ENCODE data around the gene DLST.

The DLST gene

DNA sequence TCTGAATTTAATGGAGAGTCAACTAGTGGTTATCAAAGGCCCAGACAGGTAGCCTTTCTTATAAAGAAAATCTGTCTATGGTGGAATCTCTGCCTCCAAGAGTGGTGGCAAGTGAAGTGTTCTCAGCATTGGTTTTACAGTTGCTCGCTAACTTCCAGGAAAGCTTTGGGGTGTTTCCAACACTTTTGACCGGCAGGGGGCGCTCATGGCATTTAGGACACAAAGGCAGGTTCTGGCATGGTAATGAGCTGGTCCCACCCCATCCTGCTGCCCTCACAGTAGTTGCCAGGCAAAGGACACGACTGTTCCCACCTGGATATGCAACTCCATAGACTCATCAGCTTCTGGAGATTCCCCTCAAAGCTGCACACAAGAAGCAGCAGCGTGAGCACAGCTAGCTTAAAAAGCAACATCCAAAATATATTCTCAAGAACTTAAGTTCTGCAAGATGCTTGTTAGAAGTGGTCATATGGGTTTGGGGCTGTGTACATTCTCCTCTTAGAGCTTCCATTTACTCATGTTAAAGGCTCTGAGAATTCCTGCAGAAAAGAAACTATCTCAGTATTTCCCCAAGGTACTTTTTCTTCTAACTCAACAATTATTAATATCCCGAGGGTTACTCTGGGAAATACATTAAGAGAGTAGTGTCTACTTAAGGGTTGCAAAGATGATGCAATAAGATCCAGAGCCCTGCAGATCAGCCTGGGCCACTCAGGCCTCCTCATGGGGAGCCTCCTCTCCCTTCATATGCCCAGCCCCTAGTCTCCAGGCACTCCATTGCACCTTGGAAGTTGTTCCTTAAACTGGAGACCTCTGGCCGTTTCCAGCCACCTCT, 20.6 kb upstream of the DLST start:
- DNase-seq (ENCODE audit: low read depth in 3 of 3): peak; percentile 77 to 91 (median 89)

DNA sequence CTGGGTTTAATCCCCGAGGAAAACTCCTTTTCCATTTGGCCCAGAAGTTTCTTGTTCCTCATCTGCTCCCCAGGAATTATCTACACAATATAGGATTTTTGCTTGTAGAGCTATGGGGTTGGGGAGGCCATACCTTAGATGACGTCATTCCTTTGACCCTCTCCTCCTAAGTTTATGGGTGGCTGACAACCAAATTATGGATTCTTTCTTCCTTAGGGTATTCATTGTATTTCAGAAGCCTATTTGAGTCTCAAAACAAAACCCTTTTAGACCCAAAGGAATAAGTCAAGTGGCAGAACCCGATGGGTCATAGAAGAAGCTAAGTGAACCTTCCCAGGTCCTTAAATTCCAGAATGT, 20.0 kb upstream of the DLST start:
- no peak for DNase-seq (ENCODE audit: low read depth in 3 of 3)

DNA sequence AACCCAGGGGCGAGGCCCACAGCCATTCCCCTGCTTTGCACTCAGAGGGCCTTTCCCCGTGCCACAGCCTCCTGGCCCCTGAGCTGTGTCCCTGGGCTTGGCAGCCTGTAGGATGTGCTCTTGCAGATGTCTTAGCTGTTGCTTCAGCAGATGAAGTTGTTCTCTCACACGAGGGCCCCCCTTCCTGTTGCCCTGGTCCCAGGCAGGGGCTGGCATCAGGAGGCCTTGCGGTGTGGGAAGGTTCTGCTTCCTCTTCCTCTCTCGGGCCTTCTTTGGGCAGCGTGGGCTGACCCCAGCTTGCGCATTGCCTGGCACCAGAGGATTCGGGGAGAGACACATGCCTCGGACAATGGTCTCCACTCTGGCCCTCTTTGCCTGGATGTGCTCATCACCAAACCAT, 18.4 kb upstream of the DLST start:
- DNase-seq (ENCODE audit: low read depth in 3 of 3): no peak

DNA sequence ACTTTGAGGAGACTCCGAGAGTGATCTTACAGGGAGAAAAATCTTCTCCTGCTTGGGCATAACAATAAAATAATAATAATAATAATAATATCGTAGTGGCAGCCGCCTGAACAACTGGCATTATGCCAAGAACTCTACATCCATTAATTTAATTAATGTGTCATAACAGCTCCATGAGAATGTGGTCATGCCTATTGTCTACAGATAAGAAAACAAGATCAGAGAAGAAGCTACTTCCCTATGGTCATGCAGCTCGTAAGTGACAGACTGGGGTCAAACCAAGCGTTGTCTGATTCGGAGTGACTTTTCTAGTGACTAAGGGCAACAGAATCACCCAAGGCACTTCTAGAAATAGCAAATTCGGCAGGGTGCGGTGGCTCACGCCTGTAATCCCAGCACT, 17.5 kb upstream of the DLST start:
- no peak for DNase-seq (ENCODE audit: low read depth in 3 of 3)

DNA sequence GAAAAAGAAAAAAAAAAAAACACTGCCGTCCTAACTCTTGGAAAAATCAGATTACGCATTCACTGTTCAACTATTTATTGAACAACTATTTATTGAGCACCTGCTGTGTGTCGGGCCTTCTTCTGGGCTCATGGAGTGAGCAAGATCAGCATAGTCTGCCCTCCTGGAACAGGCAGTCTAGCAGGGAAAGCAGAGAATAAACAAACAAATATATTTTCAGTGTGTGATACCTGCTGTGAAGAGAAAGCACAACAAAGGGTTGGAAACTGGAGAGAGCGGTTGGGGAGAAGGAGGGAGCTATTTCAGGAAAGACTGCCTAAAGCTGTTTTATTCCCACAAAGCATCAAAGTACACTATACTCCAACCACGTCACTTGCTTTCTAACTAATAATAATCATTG, 16.6 kb upstream of the DLST start:
- no peak for DNase-seq (ENCODE audit: low read depth in 3 of 3)

DNA sequence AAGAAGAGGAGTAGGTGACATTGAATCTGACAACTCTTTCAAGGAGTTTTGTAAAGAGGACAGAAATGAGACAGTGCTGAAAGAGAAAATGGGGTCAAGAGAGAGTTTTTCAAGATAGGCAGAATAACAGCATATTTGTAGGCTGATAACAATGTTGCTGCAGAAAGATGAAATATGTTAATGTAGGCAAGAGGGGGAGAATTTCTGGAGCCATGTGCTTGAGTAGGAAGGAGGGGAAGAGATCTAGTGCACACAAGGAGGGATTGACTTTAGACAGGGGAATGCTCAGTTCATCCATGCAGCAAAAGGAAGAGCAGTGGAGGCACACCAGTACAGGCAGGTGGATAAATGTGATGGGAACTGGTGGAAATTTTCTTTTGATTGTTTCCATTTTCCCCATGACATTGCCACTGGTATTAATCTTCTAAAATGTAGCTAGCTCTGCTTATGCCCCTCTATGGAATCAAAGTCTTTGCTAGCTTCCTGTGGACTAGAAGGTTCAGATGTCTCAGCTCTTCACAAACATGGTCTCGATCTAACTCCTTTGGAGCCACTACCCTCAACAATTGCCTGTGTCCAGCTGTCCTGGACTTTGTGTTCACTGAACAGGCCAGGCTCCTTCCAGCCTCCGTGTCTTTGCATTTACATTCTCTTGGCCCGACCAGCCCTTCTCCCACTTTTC, 14.9 kb upstream of the DLST start:
- DNase-seq (ENCODE audit: low read depth in 3 of 3): no peak

DNA sequence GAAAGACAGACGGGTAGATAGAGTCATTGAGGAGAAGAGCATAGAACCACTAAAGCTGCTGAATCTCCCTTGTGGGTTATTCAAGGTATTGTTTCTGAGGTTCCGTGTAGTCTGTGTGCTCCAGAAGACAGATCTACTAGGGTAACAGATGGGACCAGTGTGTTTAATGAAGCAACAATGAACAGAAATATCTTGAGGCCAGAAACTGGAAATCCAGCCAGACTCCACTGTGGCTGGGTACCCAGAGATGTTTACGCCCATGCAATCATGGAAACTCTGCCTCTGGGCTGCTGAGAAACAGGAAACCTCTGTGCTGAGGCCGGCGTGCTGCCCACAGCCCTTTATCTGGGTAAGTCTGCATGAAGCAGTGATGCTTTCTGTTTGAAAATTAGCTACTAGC, 14.0 kb upstream of the DLST start:
- peak; percentile 13 to 38 (median 32) for DNase-seq (ENCODE audit: low read depth in 3 of 3)

DNA sequence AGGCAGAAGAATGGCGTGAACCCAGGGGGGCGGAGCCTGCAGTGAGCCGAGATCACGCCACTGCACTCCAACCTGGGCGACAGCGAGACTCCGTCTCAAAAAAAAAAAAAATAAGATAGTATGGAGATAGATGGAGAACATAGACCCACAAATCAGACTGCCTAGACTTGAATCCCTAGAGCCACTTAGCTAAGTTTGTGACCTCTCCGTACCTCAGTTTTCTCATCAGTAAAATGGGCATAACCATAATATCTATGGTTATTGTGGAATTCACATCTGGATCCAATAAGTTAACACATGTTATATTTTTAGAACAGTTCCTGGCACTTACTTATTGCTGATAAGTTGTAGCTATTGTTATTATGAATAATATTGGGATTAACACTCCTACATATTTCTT, 13.0 kb upstream of the DLST start:
- no peak for DNase-seq (ENCODE audit: low read depth in 3 of 3)

DNA sequence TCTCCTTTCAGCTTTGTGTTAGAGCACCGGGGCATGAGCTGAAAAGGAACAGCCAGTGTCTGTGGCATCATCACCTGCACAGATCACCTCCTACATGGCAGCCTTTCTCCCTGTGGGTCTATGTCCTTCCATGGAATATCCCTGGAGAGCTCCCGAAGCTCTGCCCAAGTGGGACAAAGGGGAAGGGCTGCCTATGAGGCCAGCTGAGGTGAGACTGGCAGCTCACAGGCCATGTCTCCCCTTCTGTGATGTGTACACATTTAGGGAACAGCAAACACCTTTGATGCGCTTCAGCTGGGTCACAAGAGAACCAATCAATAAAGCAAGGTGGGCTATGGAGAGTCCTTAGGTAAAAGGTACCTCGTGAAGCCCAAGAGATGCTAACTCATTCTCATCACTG, 9.9 kb upstream of the DLST start:
- DNase-seq (ENCODE audit: low read depth in 3 of 3): no peak

DNA sequence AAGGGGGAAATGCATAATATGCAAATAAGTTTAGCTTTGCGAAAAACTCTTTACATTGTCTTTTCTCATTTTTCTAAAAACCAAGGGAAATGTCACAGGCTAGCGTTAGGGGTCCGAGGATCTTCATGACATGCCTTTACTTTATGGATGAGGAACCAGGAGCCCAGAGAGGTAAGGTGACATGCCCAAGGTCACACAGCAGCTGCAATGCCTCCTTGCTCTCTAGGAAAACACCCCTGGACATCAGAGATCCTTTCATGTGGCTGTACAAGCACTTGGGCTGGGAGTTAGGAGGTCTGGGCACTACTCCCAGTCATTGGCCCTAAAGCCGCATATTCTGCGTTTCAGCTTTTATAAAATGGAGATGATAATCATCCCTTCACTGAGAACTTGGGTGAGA, 6.5 kb upstream of the DLST start:
- DNase-seq (ENCODE audit: low read depth in 3 of 3): no peak

DNA sequence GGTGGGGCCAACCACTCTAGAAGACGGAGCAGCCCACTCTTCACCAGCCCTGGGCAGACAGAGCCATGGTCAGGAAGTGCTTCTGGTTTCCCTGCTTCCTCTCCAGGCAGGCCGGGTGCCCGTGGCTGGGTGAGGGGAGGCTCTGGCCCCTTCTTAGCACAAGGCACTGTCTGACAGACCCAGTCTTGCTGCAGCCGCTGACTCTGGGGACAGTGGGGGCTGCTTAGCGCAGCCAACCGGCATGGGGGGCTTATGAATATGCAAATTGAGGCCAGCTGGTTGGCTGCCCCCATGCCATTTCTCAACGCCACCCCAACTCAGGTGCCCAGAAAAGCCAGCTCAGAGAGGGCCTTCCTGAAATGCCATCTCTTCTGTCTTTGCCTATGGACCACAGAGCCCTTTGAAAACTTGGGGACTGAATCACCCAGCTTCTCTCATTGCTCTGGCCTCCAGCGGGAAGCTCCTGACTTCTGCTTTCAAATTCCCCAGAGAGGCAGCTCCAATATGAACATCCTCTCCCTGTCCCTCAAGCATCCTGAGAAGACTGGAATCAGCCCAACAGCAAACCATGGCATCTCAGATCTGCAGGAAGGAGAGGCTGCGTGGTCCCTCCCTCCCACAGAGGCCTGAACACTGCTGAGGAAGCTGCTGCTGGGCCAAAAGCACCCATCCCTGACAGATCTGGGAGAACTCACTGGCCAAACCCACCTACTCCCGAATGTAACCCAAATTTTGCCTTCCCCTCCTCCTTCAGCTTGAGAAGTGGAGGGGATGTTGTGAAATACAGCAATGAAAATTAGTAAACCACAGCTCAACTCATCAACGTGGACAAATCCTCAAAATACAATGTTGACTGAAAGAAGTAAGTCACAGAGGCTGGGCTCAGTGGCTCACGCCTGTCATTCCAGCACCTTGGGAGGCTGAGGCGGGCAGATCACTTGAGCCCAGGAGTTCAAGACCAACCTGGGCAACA, 5.5 kb upstream of the DLST start, which contains the start of gene PROX2:
PROX2 (minus strand) TSS at position 205 of the 973 bp plus-strand sequence. CDS start 12,311 bp downstream, outside the sequence.
- peak in 1 of 3 donors; percentile 11 for DNase-seq (ENCODE audit: low read depth in 3 of 3)

DNA sequence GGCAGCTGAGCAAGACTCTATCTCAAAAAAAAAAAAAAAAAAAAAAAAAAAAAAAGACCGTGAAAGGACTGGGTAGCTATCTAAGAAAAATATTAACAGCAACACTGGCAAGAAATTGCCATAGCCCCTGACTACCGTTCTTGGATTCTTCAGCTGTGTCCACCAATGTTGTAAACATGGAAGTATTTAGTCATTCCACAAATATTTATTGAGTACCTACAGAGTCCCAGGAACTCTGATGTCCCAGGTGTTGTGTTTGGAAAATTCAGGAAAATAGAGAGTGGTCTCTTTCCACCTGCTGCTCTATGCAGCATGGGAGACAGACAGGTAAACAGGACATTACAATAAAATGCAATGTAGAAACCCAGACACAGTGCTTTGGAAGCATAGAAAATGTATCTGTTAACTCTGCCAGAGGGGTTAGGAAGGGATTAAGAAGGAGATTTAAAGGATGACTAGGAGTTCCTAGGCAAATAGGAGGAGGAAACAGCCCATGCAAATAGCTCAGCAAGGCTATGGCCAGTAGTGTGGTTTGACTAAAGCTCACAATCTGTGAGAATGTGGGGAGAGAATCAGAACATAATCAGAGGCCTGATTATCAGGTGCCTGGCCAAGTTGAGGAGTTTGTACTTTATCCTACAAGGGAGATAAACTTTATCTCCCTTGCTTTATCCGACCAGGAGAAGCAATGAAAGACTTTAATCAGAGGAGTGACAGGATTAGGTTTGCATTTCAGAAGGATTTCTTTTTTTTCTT, 2.1 kb upstream of the DLST start:
- DNase-seq (ENCODE audit: low read depth in 3 of 3): no peak

DNA sequence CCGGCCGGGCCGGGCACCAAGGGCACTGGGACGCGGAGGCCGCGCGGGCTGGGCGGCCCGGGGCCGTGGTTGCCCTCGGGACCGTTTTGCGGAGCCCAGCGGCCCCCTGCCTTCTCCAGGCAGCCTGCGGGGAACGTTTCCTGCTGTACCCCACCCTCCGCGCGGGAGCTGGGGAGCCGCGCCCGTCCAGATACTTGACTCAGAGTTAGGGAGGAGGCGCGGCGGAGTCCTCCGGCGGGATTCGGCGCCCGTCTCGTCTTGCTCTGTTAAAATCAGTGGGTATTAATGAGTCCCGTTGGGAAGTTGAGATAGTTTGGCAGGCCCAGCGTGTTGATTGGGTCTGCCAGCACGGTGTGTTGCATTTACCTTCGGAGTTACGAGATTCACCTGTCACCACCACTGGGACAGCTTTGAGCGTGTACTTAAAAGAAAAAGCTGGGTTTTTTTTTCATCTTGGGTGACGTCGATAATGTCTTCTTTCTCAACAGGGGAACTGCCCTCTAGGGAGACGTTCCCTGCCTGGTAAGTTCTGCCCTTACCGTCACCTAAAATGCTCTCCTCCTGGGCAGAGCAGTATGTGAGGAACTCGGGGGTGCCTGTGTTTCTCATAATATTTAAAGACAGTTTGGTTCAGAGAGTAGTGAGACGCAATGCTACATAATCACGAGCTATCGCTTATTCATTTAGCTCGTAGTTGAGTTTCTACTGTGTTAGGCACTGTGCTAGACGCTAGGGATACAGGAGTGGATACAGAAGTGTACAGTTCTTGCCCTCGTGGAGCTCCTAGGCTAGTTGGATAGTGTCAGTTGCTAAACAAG, 596 bp downstream of the DLST start:
- peak; percentile 21 to 40 (median 22) for DNase-seq (ENCODE audit: low read depth in 3 of 3)

DNA sequence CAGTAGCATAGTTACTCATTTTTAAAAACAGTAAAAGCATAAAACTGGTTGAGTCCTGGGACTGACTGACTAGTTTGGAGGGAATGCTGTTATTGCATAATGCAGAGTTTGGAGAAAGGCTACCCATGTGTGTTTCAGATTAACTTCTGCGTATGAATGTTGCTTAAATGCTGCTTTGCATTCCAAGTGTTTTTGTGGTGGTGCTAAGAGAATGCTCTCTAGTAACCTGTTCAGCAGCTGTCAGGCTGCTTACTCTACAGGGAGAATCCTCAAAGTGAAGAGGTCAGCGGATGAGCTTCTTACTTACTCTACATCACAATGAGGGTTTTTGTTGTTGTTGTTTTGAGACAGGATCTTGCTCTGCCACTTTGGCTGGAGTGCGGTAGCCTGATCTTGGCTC, 4.3 kb downstream of the DLST start:
- DNase-seq (ENCODE audit: low read depth in 3 of 3): no peak

DNA sequence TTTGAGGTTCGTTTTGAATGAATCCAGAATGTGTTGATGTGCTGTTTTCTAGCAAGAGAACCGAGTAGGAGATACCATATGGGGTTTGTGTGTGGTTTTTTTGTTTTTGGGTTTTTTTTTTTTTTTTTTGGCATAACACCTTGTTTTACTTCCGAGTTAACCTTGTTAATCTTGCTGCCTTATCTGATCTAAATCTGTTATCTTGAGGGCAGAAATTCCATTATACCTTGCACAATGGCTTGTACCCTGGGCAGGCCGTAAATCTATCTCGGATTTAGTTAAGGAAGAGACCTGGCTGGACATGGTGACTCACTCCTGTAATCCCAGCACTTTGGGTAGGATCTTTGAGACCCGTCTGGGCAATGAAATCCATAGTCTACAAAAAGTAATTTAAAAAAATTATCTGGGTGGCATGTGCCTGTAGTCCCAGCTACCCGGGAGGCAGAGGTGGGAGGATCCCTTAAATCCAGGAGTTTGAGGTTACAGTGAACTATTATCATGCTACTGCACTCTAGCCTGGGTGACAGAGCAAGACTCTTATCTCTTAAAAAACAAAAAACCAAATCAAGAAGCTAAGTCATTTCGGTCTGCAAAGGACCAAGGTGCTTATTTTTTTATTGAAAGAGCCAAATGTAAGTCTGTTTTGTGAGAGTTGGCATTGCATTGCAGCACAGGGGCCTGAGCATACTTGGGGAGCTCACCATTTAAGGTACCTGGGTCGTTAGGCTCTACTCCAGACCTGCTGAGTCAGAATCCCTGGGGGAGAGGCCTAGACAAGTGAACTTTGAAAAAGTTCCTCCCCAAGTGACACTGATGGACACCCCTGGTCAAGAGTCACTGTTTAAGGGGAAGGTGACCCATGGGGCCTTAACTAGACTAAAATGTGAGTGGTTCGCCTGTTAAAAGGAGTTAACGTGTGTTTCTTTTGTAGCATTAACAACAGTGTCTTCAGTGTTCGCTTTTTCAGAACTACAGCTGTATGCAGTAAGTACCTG, 6.7 kb downstream of the DLST start:
- DNase-seq (ENCODE audit: low read depth in 3 of 3): no peak

DNA sequence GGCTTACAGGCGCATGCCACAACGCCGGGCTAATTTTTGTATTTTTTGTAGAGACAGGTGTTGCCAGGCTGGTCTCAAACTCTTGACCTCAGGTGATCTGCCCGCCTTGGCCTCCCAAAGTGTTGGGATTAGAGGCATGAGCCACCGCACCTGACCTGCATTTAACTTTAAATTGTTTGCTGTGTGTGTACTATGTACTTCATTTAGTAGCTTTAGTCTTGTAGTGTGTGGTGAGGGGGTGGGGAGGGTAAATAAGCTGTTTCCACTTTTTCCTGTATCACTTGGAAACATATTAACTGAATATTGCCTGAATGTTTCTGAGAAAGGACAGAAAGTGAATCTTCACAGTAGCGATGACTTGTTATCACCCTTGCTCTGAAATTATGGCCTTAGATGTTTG, 8.5 kb downstream of the DLST start:
- DNase-seq (ENCODE audit: low read depth in 3 of 3): no peak

DNA sequence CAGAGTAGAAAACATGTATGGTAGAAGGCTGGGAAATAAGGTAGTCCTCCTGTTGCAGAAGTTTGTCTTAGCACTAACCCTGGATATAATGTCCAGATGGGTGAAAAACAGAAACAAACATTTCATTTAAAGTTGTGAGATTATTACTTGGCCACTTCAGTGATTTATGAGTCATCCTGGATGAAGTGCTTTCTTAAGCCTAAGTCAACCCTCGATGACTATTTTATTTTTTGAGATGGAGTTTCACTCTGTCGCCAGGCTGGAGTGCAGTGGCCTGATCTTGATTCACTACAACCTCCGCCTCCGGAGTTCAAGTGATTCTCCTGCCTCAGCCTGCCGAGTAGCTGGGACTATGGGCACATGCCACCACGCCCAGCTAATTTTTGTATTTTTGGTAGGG, 10.2 kb downstream of the DLST start:
- no peak for DNase-seq (ENCODE audit: low read depth in 3 of 3)

DNA sequence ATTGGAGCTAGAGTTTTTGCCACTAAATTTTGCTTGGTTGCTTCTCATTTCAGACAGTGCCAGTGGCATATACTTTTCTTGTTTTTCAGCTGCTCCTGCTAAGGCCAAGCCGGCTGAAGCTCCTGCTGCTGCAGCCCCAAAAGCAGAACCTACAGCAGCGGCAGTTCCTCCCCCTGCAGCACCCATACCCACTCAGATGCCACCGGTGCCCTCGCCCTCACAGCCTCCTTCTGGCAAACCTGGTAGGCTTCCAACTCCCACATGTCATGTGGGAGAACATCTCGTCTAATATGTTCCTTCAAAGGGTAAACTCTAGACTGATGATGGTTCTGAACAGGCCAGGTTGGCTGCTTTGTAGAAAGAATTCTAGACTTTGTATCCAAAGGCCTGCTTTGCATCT, 11.0 kb downstream of the DLST start:
- DNase-seq (ENCODE audit: low read depth in 3 of 3): no peak

DNA sequence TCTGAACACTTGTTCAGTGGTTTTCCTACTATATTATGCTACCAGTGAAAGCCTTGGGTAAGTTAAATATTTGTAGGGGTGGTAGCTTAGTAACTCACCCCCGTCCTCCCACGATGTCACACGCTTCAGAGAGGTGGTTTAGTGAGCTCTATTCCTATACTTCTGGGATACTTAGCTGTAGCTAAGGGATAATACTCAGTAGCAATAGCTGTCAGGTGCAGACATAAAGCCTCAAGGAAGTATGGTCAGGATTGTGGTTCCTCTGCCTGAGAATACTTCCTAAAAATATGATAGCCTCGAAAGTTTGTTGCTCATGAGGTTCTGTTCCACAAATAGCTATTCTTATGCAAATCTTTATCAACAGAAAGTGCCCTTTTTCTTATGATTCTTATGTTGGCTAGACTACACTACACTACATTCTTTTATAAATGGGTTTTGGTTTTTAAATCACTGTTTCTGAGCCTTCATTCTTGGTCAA, 11.9 kb downstream of the DLST start:
- DNase-seq (ENCODE audit: low read depth in 3 of 3): no peak

Measured in stimulated activated CD4-positive, alpha-beta T cell treated with anti-CD3 and anti-CD28 coated beads, TNF-alpha, amount 100 ng/mL, for 48 hours (primary cell).